Measurements from ENCODE around the gene IKBKE.

- TF ChIP-seq CTCF (IDR thresholded peaks at IDR 0.05) (no peak), POLR2A (IDR thresholded peaks at IDR 0.05) (no peak)
These were observed 15.0 kb upstream of the IKBKE start for GRCh38 chr1:206455289-206455665.

All from prostate gland (tissue), 2 donors.